ENCODE measurements around the gene STMN1.

The STMN1 gene

DNA sequence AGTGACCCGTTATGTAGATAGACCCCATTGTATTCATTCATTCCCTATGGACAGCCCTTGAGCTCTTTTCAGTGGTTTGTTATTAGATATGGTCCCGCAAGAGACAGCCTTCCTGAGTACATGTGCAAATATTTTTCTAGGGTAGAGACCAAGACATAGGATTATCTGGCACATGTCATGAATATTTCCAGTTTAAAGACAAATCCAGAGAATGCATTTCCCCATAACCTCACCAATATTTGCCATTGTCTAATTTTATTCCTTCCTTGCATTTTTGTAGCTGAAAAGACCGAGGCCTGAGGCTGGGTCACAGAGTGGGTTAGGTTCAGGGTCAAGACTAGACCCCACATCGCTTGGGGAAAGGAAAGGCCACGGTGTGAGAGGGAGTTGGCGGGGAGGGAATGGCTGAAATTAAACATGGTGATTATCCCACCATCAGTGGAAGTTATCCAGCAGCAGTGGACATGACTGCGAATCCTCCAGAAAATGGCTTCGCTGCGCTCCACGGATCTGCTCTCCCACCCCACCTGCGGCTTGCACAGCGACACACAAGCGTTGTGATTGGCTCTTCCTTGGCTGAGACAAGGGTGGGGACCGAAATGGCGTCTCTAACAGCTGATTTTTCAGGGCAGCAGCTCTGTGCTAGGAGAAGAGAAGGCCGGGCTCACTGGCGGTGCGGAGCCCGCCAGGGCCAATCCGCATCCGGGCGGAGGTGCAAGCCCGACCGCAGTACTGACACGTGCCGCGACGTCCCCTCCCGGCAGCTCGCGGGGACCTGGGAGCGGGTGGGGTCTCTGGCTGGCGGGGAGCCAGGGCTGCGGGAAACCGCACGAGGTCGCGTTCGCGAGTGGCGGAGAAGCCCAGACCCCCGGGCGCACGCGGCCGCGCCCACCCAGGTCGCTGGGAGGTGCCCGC is 16.1 kb upstream of the STMN1 start:
- TF ChIP-seq, protein P1, sequence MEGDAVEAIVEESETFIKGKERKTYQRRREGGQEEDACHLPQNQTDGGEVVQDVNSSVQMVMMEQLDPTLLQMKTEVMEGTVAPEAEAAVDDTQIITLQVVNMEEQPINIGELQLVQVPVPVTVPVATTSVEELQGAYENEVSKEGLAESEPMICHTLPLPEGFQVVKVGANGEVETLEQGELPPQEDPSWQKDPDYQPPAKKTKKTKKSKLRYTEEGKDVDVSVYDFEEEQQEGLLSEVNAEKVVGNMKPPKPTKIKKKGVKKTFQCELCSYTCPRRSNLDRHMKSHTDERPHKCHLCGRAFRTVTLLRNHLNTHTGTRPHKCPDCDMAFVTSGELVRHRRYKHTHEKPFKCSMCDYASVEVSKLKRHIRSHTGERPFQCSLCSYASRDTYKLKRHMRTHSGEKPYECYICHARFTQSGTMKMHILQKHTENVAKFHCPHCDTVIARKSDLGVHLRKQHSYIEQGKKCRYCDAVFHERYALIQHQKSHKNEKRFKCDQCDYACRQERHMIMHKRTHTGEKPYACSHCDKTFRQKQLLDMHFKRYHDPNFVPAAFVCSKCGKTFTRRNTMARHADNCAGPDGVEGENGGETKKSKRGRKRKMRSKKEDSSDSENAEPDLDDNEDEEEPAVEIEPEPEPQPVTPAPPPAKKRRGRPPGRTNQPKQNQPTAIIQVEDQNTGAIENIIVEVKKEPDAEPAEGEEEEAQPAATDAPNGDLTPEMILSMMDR (IDR thresholded peaks at IDR 0.05; ENCODE audit: control extremely low read depth, extremely low read depth, low read depth, missing control alignments) = no peak
- CTCF ChIA-PET = interaction anchor here (0.8 to 1.7 kb wide), 8 partner anchors 8 to 75 kb away, joined by 3 to 6 read pairs (median 3); partner anchors contain the start of gene PAFAH2
- POLR2A ChIA-PET = no interaction called here
- peak; percentile 34 for DNase-seq (ENCODE audit: extremely low spot score)

DNA sequence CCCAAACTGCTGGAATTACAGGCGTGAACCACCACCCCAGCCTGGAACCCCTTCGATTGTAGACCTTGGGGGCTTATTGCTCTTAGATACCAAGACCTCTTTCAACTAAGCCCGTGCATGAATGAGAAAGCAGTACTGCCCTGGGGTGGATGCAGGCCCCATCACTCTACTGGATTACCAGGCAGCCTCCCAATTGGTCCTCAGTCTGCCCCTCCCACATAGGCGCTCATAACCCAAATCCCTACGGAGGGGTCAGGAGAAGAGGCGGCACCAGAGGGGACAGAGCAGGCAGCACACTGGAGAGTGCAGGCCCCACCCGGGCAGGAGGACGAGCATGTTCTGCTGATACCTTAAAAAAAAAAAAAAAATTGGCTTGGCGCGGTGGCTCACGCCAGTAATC is 12.4 kb upstream of the STMN1 start:
- CTCF ChIA-PET = interaction anchor here (1.6 kb wide), 1 partner anchor 12 kb away, joined by 8 read pairs; no protein-coding TSS in a partner anchor
- TF ChIP-seq, protein P1 (IDR thresholded peaks at IDR 0.05; ENCODE audit: control extremely low read depth, extremely low read depth, low read depth, missing control alignments) = no peak
- POLR2A ChIA-PET = no interaction called here
- no peak for DNase-seq (ENCODE audit: extremely low spot score)

DNA sequence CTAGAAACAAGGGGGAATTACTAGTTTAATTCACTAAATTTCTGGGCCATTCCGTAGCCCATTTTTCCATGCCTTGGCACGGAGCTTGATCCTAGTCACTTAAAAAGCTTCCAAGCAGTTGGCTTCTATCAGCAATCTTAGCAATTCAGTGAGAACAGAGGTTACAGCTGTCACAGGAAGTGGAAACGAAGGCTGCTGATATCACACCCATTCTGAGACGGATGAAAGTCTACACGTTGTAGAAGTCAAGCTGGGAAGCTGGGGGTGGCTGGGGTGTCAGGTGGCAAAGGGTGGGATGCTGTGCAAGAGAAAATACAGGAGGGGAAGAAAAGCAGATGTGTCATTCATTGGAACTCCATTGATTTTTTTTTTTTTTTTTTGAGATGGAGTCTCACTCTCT is 11.8 kb upstream of the STMN1 start:
- no peak for DNase-seq (ENCODE audit: extremely low spot score)
- POLR2A ChIA-PET = no interaction called here

DNA sequence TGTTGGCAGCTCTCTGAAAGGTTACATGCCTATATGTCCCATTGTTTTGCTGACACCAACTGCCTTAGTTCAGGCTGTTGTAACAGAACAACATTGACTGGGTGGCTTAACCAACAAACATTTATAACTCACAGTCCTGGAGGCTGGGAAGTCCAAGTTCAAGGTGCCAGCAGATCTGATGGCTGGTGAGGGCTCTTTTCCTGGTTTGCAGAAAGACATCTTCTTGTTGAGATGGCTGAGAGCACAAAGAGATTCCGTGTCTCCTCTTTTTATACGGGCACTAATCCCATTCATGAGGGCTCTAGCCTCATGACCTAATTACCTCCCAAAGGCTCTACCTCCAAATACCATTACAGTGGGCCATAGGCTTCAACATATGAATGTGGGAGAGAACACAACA is 10.2 kb upstream of the STMN1 start:
- DNase-seq (ENCODE audit: extremely low spot score) = no peak
- TF ChIP-seq, protein P1 (IDR thresholded peaks at IDR 0.05; ENCODE audit: control extremely low read depth, extremely low read depth, low read depth, missing control alignments) = no peak
- POLR2A ChIA-PET = no interaction called here
- CTCF ChIA-PET = no interaction called here

More for the DNA sequence above, 11.8 kb upstream of the STMN1 start:
- CTCF ChIA-PET = interaction anchor here (1.6 kb wide), 1 partner anchor 12 kb away, joined by 8 read pairs; no protein-coding TSS in a partner anchor
- TF ChIP-seq, protein P1 (IDR thresholded peaks at IDR 0.05; ENCODE audit: control extremely low read depth, extremely low read depth, low read depth, missing control alignments) = no peak

DNA sequence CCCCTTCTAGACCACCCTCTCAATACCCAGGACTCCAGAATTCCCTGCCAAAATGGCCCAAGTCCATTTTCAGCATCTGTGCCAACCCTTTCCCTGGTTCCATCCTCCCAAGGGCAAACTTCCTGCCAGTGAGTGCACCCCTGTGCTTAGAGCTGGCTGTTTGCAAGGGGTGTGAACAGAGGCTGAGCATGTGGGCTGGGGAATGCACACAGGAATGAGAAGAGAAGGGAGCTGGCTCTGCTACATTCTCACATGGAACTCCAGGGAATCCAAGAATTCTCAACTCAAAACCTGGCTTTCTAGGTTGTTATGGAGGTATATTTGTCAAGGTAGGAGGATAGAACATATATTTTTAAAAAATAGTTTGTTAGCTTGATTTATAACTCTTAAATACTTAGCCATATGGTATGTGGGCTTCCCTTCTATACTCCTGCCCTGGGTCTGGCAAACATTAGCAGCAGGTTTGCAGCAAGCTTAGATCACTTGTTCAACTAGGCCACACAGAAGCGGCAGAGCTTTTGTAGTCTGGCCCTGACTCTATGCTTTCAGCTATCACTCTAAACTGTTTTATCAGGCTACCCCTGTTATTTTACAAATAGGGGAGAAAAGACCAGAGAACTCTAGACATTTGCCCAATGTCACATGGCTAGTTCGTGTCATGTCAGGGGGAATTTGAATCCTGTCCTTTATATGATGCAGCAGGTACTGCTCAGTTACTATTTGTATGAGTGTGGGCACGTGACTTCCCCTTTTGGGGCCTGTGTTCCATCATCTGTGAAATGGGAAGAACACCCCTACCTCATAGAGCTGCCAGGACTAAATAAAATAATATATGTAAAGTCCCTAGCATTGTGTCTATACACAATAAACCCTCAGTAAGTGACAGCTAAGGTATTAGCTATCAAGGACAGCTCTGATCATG is 8.1 kb upstream of the STMN1 start:
- ChIA-PET POLR2A (no interaction called here), CTCF (interaction anchor here (0.7 to 5.3 kb wide), 6 partner anchors 9 to 83 kb away, joined by 3 to 35 read pairs (median 4); partner anchors contain the start of gene PAFAH2)
- TF ChIP-seq, protein P1 (IDR thresholded peaks at IDR 0.05; ENCODE audit: control extremely low read depth, extremely low read depth, low read depth, missing control alignments) = no peak
- no peak for DNase-seq (ENCODE audit: extremely low spot score)

DNA sequence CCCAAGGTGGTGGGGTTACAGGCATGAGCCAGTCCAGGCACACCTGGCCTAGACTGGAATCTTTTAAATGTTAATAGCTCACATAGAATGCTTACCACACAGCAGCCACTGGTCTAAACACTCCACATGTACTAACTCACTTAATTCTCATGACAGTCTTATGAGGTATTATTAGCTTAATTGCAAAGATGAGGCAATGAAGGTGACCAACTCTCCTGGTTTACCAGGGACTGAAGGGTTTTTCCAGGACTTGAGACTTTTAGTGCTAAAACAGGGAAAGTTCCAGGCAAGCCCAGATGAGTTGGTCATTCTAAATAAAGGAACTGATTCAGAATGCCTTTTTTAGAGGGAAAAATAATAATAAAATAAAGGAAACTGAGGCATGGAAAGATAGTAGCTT is 7.0 kb upstream of the STMN1 start:
- ChIA-PET CTCF (interaction anchor here (1.2 to 5.3 kb wide), 4 partner anchors 11 to 84 kb away, joined by 3 to 35 read pairs (median 10); partner anchors contain the start of gene PAFAH2), POLR2A (no interaction called here)
- no peak for DNase-seq (ENCODE audit: extremely low spot score)
- TF ChIP-seq, protein P1 (IDR thresholded peaks at IDR 0.05; ENCODE audit: control extremely low read depth, extremely low read depth, low read depth, missing control alignments) = no peak
